Naive thymus-derived CD8-positive, alpha-beta T cell (primary cell): ENCODE data around the gene BANP. TPM values are rescaled to one million over a fixed set of nuclear protein-coding genes. Genes with fewer than 3 reads are reported as not detected.
"Not testable (repeated sequence)": the region's sequence is repeated elsewhere in the genome, so short reads cannot be mapped to it uniquely, and the experiment has no call there.

Source experiments
- ATAC-seq, 2 donors: fragments of 150-1000 bp; cut with Tn5 transposase in 1 of 2; sonication (Bioruptor Pico), chemical (Tn5 transposase) in 1 of 2; 1 replicate in 1 of 2; 2 replicates in 1 of 2; pipeline ENCODE4 v1.10.0; 2021; ENCODE audit warnings: mild to moderate bottlenecking in 2 of 2, moderate library complexity in 2 of 2
- POLR2A ChIA-PET: fragments of 350-600 bp; sonication (Branson Sonifier 250); formaldehyde crosslinking; loops from one replicate; lab custom pipeline; 2021; ENCODE audit warnings: antibody characterized with exemption; lab: Charles Lee
- DNase-seq, 10 donors: peaks; one replicate each; pipeline versions ENCODE4 v3.0.0 to v3.0.0-alpha.2; 2020 to 2022
- H3K27ac Mint-ChIP-seq, 10 donors: one replicate each; pipeline ENCODE4 v1.8.0; 2020 to 2022; ENCODE audit warnings: mild to moderate bottlenecking in 10 of 10, mixed read lengths in 10 of 10, moderate library complexity in 4 of 10, inconsistent platforms in 1 of 10
- H3K27me3 Mint-ChIP-seq, 5 donors: one replicate each; pipeline ENCODE4 v1.8.0; 2021 to 2022; ENCODE audit warnings: mixed read lengths in 5 of 5
- H3K36me3 Mint-ChIP-seq, 3 donors: one replicate each; pipeline ENCODE4 v1.8.0; 2020 to 2022; ENCODE audit warnings: mixed read lengths in 3 of 3, mild to moderate bottlenecking in 2 of 3, inconsistent platforms in 1 of 3
- H3K4me1 Mint-ChIP-seq, 4 donors: one replicate each; pipeline ENCODE4 v1.8.0; 2021 to 2022; ENCODE audit warnings: mixed read lengths in 4 of 4
- H3K4me3 Mint-ChIP-seq, 10 donors: one replicate each; pipeline ENCODE4 v1.8.0; 2020 to 2022; ENCODE audit warnings: mild to moderate bottlenecking in 10 of 10, mixed read lengths in 10 of 10, moderate library complexity in 6 of 10, inconsistent platforms in 1 of 10
- H3K9me3 Mint-ChIP-seq, 9 donors: one replicate each; pipeline ENCODE4 v1.8.0; 2020 to 2022; ENCODE audit warnings: mixed read lengths in 9 of 9, mild to moderate bottlenecking in 3 of 9, inconsistent platforms in 1 of 9, moderate library complexity in 1 of 9
- polyA plus RNA-seq, 3 donors: library from polyadenylated mRNA; unstranded; fragments of 300-500 nt; fragmentation: Illumina TruSeq; gene quantifications; one replicate each; pipeline ENCODE4 v1.2.3, GENCODE V29; 2021
- total RNA-seq, 8 experiments: library from RNA in 2 of 8; stranded (reverse) in 2 of 8; gene quantifications; one replicate each; pipeline ENCODE4 v1.2.3 and lab custom pipeline; 2021 to 2026

The BANP gene
- total and polyA plus RNA-seq, 5 experiments from 2014 or later = 13.4 to 89.4 (median 29.1) TPM

DNA sequence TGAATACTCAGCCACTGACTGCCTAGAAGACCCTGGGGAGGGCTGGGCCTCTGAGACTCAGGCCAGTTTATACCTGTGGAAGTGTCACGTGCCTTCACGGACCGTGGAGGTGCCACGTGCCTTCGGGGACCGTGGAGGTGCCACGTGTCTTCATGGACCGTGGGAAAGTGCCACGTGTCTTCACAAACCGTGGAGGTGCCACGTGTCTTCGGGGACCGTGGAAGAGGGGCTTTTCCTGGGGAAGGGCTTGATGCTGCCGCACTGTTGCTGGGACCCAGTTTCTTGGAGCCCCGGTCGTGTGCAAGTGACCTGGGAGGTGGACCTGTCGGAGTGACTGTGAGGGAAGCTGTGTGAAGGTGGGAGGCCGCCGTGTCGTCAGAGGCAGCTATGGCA, 166.2 kb downstream of the BANP start:
- DNase-seq (no peak), ATAC-seq (no peak)
- no peak overlapping the region for H3K27ac Mint-ChIP-seq
- H3K36me3 Mint-ChIP-seq = no peaks in the 10 kb centered on the region
- no peak overlapping the region for H3K4me3 Mint-ChIP-seq
- H3K4me1 Mint-ChIP-seq = peaks cover 0 to 6% (median 0%) of the 10 kb centered on the region in 4 donors
- peaks cover 3 to 15% (median 6%) of the 10 kb centered on the region in 5 donors for H3K27me3 Mint-ChIP-seq
- POLR2A ChIA-PET = no interaction called here
- H3K9me3 Mint-ChIP-seq = no peaks in the 10 kb centered on the region

DNA sequence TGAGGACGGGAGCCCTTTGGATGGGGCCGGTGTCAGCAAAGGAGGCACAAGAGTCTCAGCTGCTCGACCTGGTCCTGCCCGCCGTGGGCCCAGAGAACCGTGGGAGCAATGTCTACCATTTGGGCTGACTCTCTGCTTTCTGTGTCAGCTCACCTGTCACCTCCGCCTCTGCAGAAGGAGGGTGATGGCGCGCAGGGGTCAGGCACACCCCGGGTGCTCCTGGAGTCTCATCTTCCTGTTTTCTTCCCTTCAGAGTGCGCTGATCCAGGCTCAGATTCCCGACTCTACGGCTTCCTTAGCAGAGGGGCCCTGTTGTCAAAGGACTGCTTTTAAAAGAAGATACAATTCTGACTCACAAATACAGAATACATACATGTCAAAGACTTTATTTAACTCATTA, 167.1 kb downstream of the BANP start:
- H3K36me3 Mint-ChIP-seq = no peaks in the 10 kb centered on the region
- no peak overlapping the region for H3K27ac Mint-ChIP-seq
- POLR2A ChIA-PET = no interaction called here
- H3K4me1 Mint-ChIP-seq = peaks cover 0 to 6% (median 0%) of the 10 kb centered on the region in 4 donors
- peaks cover 3 to 15% (median 6%) of the 10 kb centered on the region in 5 donors for H3K27me3 Mint-ChIP-seq
- H3K9me3 Mint-ChIP-seq = no peaks in the 10 kb centered on the region
- peak in 1 of 10 donors; percentile 55 for DNase-seq
- no peak overlapping the region for H3K4me3 Mint-ChIP-seq
- ATAC-seq = no peak

DNA sequence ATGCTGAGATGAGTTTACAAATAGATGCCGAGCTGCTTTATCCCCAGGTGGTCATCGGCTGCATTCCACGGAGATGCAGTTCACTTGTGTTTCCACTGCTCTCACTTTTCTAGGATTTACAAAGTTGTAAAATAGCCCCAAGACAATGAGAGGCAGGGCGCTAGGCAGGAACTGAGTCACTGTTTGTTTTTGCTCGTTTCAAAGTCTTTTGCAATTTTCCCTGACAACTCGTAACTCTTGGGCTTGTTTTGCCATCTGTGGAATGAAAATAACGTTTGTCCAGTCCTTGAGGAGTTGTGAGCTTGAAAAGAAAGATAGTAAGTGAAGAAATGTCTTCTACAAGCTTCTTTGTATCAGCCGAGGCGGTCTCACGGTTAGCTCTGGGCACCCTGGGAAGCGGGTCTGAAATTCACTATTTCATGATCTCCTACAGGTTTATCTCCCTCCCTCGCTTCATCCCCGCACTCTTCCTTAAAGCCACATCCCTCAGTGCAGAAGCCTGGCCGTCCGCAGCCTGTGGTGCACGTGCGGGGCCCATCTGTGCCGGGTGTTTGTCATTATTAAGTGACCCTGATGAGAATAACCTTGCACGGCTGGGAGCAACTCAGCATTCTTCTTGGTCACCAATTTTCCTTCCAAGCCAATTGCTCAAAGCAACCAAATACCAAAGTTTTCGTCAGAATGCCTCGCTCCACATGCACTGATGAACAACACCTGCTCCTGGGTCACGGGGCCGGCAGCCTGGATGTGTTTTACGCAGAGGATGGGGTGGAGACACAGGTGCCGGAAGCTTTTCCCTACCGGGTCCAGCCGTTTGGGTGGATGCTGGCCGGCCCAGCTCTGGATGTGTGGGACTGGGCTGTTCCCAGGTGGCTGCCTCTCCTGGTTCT, 167.9 kb downstream of the BANP start:
- DNase-seq, H3K27ac Mint-ChIP-seq, H3K9me3 Mint-ChIP-seq, H3K36me3 Mint-ChIP-seq, H3K4me1 Mint-ChIP-seq, H3K4me3 Mint-ChIP-seq, POLR2A ChIA-PET, ATAC-seq: not testable (repeated sequence)
- peaks cover 3 to 14% (median 6%) of the 10 kb centered on the region in 5 donors for H3K27me3 Mint-ChIP-seq

DNA sequence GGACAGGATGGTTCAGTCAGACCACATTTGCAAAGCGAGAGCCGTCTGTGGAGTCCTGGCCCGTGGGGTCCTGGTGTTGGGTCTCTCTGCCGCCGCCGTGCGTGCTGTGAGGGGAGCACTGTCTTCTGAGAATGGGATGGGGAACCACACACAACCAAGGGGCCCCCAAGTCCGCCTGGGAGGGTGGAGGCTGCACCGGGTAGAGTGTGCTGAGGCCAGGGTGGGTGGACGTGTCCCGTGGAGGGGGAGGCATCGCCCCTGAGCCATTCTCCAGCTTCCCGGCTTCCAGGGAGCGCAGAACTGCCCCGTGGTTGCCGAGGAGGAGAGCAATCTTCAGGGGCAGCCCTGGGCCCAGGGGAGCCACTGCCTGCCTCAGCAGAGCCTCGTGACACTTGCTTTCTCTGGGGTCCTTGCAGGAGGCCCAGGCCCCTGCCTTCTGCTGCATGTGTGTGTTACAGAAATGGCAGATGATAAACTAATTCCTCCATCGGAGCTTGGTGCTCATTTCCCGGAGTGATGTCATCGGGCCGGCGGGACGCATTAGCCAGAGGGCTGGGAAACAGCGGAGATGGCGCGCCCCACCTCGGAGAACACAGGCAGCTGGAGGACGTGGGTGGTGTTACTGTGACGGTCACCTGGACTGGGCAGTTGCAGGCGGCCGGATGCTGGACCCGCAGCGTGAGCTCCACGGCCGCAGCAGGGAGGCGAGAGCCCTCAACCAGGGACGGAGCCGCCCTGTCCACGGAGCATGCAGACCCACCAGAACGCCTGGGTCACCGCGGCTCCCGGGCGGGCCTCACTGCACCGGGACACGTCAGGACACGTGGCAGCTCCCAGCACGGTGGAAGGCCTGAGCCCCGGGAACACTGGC, 168.9 kb downstream of the BANP start:
- H3K36me3 Mint-ChIP-seq, H3K9me3 Mint-ChIP-seq, POLR2A ChIA-PET, H3K4me3 Mint-ChIP-seq, H3K4me1 Mint-ChIP-seq, ATAC-seq, H3K27ac Mint-ChIP-seq: not testable (repeated sequence)
- H3K27me3 Mint-ChIP-seq = peaks cover 3 to 11% (median 4%) of the 10 kb centered on the region in 5 donors
- DNase-seq = peak in 1 of 10 donors; percentile 58

DNA sequence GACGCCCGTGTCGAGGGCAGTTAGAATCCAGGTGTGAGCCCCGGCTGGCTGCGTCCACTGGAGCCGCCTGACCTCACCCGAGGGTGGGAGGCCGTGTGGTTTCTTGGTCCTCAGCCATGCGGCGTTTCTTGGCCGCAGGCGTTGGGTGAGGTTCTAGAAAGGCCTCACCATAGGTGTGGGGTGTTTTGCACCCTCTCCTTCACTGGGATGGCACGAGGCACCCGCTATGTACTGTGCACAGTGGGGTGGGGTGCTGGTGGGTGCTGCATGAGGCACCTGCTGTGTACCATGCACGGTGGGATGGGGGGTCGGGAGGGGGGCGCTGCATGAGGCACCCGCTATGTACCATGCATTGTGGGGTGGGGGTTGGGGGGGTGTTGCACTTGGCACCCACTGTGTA, 169.6 kb downstream of the BANP start:
- DNase-seq (peak in 1 of 10 donors; percentile 56), ATAC-seq (no peak)
- H3K36me3 Mint-ChIP-seq = no peaks in the 10 kb centered on the region
- H3K27me3 Mint-ChIP-seq = peaks cover 1 to 9% (median 3%) of the 10 kb centered on the region in 5 donors
- no peak overlapping the region for H3K4me3 Mint-ChIP-seq
- POLR2A ChIA-PET = no interaction called here
- H3K4me1 Mint-ChIP-seq = no peaks in the 10 kb centered on the region
- H3K27ac Mint-ChIP-seq = no peak overlapping the region
- no peaks in the 10 kb centered on the region for H3K9me3 Mint-ChIP-seq

DNA sequence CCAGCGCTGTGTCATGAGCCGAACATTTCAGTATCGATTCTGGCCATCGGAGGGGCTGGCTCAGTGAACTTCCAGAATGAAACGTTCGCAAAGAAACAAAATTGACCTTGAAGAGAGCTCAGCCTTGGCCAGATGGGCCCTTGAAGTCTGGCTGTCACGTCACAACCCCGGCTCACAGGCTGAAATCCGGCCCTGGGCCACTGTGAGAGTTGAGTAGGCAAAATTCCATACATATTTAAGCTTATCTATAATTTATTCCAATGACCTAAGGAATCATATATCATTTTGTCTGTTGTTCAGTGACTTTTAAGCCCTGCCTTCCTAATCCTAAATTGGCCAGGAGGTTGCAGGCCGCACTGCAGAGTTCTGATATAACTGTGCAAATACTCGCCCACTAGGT, 170.2 kb downstream of the BANP start:
- ATAC-seq, H3K4me1 Mint-ChIP-seq: not testable (repeated sequence)

DNA sequence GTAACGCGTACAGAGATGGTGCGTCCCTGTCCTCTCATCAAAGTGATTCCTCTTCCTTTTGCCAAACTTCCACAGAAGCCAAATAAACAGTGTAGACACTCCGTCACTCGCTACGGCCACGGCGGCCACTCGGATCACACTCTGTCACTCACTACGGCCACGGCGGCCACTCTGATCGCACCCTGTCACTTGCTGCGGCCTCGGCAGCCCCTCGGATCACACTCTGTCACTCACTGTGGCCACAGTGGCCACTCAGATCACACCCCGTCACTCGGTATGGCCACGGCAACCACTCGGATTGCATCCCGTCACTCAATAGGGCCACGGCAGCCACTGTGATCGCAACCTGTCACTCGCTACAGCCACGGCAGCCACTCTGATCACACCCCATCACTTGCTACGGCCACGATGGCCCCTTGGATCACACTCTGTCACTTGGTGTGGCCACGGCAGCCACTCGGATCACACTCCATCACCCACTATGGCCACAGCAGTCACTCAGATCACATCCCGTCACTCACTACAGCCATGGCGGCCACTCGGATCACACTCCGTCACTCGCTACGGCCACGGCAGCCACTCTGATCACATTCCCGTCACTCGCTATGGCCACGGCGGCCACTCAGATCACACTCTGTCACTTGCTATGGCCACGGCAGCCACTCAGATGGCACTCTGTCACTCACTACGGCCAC, 170.8 kb downstream of the BANP start:
- POLR2A ChIA-PET = no interaction called here
- Mint-ChIP-seq H3K36me3 (no peaks in the 10 kb centered on the region), H3K9me3 (no peaks in the 10 kb centered on the region), H3K27me3 (peaks cover 0 to 5% (median 0%) of the 10 kb centered on the region in 5 donors), H3K4me3 (no peak overlapping the region), H3K4me1 (no peaks in the 10 kb centered on the region), H3K27ac (peak overlapping the region in 1 of 10 donors; percentile 39)
- DNase-seq (peak in 1 of 10 donors; percentile 41), ATAC-seq (no peak)

More for the DNA sequence above, 170.2 kb downstream of the BANP start:
- H3K4me3 Mint-ChIP-seq, H3K27ac Mint-ChIP-seq, H3K36me3 Mint-ChIP-seq, POLR2A ChIA-PET, H3K27me3 Mint-ChIP-seq, H3K9me3 Mint-ChIP-seq: not testable (repeated sequence)
- peak in 1 of 10 donors; percentile 18 for DNase-seq

Other genes with a start within 250 kb of the BANP start
- gene KLHDC4, start 185.4 kb upstream of the BANP start, total RNA-seq = 100 to 1,000 TPM; 117 to 121 TPM
- 10 to 100 TPM; 28.7 to 33.3 (median 32.1) TPM for gene KLHDC4, start 185.4 kb upstream of the BANP start, polyA plus RNA-seq
- gene SLC7A5, start 81.9 kb upstream of the BANP start, total RNA-seq = 10 to 100 TPM; 18.0 to 20.7 TPM
- gene SLC7A5, start 81.9 kb upstream of the BANP start, polyA plus RNA-seq = 1 to 10 TPM; 2.0 to 3.6 (median 3.2) TPM
- not detected for gene CA5A, start 14.9 kb upstream of the BANP start, total RNA-seq
- not detected for gene CA5A, start 14.9 kb upstream of the BANP start, polyA plus RNA-seq